GM18517 (cell line): Measurements from ENCODE around the gene TBX15.

Source experiments
- ATAC-seq: cut with Tn5 transposase; IDR thresholded peaks from one replicate; pipeline ENCODE4 v1.9.1; 2021; ENCODE audit warnings: mild to moderate bottlenecking, moderate library complexity; ENCODE audit not compliant: unreplicated experiment

Gene TBX15

DNA sequence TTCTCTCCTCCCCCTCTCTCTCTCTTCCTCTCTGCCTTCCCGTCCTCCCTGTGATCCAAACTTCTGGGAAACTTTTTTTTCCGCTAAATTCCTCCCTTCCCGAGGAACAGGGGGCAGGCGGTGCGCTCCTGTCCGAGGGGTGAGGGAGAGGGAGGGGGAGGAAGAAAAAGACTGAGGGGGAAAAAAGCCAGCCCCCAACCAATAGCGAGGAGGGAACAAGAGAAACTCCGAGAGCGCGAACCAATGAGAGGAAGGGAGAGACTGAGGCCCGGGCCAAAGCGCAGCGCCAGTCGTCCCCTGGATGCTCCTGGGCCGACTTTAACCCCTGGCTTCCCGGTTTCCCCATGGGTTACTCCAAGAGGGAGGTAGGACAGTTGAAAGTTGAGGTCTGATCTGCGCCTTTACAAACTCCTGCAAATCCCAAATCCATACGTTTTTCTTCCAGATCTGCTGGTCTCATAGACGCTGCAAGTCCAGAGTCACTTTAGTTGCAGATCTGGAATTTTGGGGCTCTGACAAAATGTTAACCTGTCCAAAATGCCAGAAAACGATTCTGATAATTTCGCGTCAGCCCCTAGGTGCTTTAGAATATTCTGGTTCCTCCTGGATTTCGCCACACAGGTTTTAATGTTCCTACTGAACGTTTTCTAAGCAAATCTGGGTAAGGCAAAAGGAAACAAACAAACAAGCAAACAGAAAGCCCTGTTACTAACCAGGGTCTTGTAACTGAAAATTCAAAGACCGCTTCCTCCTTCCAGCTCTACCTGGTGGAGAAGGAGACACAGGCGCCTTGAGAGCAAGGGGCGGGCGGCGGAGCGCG, at the start of gene TBX15:
TBX15 (minus strand) TSS at position 158 of the 820 bp plus-strand sequence. CDS start 548 bp downstream, outside the sequence.
- no peak for ATAC-seq

DNA sequence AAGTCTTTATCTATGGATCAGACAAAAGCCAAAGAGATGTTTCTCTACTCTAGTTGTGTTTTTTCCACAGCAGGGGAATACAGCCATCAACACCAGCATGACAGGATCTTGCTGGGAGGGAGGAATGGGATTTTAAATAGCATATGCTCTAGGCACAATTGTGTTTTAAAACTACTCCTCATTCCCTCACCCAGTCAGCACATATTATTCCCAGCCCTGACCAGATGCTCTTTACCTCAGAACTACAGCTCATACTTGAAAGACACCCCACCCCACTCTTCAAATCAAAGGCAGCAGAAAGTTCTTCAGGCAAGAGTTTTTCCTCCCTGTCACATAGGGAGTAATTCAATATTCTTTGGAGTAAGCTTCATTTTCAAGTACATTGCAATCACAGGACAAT, 46.2 kb upstream of the TBX15 start:
- no peak for ATAC-seq

GRCh38 chr1:119032986-119033385, 44.8 kb upstream of the TBX15 start:
- no peak for ATAC-seq

DNA sequence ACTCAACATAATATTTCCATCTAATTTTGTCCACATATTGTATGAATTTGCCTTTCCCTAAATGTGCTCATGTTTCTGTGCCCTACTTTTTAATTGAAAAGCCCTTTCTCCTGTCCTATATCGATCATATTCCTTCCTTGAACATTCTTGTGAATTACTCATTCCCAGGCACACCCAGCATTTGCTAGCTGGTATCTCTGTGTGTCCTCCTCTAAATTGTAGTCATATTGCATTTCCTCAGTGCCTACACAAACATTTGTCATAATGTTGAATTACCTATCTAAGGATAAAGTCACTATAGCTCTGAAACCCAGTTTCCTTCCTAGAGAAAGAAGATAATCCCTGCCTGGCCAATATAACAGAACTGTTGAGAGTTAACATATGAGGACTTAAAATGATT, 39.6 kb upstream of the TBX15 start:
- ATAC-seq: no peak

- ATAC-seq: no peak
Measured at GRCh38 chr1:119026956-119027355, 38.8 kb upstream of the TBX15 start.

DNA sequence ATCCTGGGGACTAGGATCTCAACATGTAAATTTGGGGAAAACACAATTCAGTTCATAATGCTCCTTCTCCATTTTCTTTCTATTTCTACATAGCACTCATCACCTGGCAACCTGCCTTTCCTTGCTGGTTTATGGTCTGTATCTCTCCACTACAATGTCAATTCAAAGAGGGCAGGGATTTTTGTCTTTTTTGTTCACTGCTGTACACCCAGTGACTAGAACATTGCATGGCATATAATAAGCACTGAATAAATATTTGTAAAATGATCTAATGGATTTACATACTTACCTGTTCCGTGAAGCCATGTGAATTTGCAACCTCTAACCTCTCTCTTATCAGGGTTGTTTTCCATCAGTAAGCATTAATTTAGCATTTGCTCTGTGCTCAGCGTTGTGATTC, 27.4 kb upstream of the TBX15 start:
- no peak for ATAC-seq

DNA sequence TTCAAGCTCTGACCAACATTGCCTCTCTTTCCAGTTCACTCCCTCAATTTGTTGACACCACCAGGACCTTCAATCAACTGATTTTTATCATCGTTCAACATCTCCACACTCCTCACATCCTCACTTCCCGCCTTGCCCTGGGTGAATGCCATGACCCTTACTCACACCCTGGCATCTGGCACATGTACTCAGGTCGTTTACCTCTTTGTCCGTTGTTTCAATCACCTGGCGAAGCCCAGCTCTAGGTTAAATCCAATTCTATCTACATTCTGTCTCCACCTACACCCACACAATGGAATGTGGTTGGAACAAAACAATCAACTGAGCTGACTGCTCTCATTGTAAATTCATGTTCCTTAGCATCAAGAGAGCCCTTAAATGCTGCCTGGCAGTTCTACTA, 24.2 kb upstream of the TBX15 start:
- ATAC-seq: no peak

GRCh38 chr1:119011706-119012105, 23.6 kb upstream of the TBX15 start:
- no peak for ATAC-seq

GRCh38 chr1:119011116-119011515, 23.0 kb upstream of the TBX15 start:
- ATAC-seq: no peak

DNA sequence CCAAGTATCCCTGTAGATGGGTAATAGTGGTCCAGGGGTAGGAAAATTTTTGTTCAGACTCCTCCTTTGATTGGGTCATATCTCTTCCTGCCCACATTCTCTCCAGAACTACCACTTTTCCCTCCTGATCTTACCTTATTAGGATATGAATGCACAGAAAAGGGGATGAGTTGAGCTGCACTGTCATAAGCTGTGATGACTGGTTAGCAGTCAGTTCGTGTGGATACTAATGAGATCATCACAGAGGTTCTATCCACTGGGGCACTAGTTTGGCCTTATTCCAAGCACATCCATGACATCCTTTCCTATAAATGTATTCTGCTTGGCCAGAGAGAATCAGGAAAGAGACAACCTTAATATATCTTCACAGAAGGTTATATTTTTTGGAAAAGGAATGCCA, 22.1 kb upstream of the TBX15 start:
- no peak for ATAC-seq

DNA sequence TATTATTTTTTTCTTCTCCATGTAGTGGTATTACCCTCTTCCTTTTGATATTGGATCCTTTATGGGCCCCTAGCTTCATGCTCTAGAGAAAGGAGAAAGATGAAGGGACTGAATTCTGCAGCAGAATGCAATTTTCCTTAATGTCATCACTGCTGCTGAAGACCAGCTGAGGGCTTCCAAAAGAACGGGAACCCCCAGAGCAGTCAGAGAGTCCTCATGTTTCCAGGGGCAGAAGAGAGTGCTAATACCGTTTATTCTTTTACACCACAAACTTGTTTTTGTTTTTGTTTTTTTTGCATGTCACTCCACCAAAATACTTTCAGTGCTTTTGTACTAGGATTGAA, 21.1 kb upstream of the TBX15 start:
- ATAC-seq: no peak

GRCh38 chr1:119008483-119009311, 20.6 kb upstream of the TBX15 start:
- peak; percentile 68 for ATAC-seq

DNA sequence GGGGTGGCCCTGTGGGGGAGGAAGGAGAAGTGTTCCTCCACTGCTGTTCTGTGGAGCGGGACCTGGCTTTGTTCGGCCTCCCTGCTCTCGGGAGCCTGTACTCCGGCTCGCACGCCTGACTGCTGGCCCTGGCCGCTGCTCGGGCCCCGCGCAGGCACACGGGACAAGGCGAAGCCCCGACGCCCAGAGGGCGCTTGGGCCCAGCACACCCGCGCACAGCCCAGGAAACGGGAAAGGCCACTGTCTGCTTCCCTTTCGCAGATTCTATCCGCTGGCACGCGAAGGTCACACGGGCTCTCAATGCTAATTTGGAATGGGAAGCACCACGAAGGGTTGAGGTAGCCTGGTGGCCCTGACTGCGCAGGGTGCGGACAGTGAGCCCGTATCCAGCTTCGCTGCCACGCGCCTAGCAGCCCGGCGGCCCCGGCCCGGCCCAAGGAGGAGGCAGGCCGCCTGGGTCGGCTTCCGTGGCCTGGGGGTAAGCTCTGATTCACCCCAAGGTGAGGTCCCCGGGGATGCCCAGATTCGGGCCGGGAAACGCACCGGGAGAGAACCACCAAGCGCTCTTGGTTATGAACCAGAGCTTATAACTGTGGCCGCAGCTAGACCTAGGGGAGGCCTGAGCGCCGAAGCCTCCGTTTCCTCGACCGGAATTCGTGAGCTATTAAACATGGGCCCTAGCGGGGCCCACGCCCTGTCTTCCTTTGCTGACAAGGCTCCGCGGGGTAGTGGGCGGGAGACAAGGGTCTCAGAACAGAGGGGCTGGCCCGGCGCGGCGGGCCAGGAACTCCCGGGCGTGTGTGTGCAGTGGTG, 19.7 kb upstream of the TBX15 start:
- ATAC-seq: peak; percentile 30

GRCh38 chr1:119007339-119007669, 19.2 kb upstream of the TBX15 start:
- no peak for ATAC-seq

DNA sequence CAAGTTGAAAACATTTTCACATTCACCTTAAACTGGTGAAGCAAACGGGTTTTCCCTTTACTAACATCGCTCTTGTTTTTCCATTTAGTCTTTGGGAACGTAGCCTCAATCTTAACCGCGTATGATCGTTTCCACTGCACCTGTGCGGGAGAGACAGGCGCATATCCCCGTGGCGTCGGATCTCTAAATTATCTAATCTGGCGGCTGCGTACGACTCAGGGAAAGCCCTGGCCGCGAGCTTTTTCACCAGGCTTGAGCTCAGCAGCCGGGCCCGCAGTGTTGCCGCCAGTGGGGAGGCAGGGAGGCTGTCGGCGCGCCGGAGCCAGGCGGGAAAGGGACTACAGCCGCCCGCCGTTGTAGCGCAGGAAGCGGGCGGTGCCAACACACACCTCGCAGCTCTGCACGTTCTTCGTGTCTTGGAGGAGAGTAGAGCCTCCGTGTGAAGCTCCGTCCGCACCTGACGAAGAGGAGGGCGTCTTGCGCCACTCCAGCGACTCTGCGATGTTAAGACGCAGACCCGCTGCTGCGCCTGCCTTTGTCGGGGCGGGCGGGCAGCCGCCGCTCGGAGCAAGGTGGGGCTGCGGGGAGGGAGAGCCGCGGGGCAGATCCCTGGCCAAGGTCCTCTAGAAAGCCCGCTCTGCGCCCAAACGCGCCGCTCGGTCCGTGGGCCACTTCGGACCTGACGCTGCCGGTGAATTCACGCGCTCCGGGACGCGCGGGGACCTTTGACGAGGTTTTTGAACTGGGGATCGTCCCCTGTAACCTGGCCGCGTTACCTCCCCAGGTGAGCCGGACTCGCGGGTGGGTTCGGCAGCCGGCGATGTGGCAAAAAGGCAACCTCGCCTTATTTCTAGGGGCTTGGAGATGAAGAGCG, 18.5 kb upstream of the TBX15 start:
- no peak for ATAC-seq

- ATAC-seq: no peak
Measured at GRCh38 chr1:119005724-119006405, 17.7 kb upstream of the TBX15 start.

DNA sequence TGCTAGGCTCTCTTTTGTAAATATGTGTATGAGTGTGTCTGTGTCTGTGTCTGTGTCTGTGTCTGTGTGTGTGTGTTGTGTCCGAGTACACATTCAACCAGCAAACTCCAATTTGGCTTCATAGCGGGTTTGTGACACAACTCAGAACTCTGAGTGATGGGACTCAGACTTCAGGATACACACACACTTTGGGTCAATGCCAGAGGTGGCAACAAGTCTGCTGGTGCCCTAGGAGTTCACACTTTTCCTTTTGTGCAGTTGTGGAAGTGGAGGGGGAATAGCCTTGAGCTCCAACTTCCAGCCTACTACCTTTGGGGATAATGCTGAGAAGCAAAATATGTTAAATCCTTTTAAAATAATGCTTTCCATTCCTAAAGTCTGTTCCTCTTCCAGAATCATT, 16.6 kb upstream of the TBX15 start:
- ATAC-seq: no peak

GRCh38 chr1:119004129-119004527, 16.0 kb upstream of the TBX15 start:
- no peak for ATAC-seq

DNA sequence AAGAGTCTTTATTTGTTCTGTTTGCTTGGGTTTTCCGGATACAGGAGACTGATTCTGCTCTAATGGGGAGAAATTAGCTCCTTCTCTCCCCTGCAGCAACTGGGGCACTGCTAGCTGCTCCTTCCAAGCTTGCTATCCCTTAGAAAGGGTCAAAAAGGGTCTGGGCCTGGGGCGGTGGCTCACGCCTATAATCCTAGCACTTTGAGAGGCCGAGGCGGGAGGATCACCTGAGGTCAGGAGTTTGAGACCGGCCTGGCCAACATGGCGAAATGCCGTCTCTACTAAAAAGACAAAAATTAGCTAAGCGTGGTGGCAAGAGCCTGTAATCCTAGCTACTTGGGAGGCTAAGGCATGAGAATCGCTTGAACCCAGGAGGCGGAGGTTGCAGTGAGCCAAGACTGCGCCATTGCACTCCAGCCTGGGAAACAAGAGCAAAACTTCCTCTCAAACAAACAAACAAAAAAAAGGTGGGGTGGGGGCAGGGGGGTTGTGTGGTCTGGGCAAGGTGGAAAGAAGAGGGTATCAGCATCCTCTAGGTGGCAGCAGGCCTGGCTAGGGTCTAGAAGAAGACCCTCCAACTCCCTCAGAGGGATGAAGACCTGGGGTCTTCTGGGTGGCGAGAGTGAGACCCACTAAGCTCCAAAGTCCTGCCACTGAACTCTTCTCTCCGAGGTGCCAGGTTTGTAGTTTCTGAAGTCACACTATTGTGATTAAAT, 15.4 kb upstream of the TBX15 start:
- no peak for ATAC-seq
